ENCODE data around the gene SLIT1.

SLIT1 gene

DNA sequence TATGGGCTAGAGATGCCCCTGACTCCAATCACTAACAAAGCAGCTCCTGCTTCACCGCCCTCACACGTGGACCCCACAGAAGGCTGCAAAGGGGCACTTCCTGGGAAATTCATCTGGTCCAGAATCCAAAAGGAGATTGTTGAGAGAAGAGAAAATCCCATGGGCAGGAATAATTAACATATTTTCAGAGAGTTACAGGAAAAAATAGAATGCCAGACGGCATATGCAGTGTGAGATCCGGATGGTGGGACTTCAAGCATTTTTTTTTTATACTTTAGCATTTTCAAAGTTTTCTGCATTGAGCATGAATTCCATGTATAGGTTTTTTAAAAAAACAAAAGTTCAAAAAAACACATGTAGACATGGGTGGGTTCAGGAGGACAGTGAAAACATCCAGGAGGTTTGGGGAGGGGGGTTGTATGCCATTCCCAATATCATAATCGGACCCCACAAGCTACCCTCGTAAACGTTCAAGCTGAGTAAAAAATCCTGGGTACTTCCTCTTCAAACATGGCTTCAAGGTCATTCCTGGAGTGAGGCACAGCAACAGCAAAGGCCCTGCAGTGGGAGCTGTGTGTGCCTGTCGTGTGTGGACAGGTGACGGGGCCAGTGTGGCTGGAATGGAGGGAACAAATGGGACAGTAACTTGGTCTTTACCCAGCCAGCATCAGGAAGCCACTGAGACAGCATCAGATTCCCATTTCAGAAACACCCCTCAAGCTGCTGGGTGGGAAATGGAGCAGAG, 128.1 kb downstream of the SLIT1 start:
- H3K18ac ChIP-seq (ENCODE audit: low read depth in 1 of 2, low read length in 2 of 2): no peak overlapping the region
- no peak overlapping the region for H2BK15ac ChIP-seq (ENCODE audit: low read depth, poor library complexity, severe bottlenecking)
- no peaks in the 10 kb centered on the region for H3K36me3 ChIP-seq (ENCODE audit: control insufficient read depth in 1 of 2, insufficient read depth in 2 of 2, low read depth in 1 of 2, low read length in 2 of 2)
- 87% methylated on average over 6 of the region's 9 CpGs for WGBS
- H3K4me1 ChIP-seq (ENCODE audit: control insufficient read depth, insufficient read depth, low read depth, low read length): peaks cover 2% of the 10 kb centered on the region
- H3K4me2 ChIP-seq (ENCODE audit: low read length, poor library complexity, severe bottlenecking): no peak overlapping the region
- H3K27ac ChIP-seq (ENCODE audit: low read length, poor library complexity, severe bottlenecking): no peak overlapping the region
- H2BK5ac ChIP-seq (ENCODE audit: low read depth, low read length, poor library complexity, severe bottlenecking): no peak overlapping the region
- H2AFZ ChIP-seq (ENCODE audit: low read depth, low read length): no peak overlapping the region
- H3K4ac ChIP-seq (ENCODE audit: low read depth in 1 of 2, low read length in 2 of 2): no peak overlapping the region
- no peaks in the 10 kb centered on the region for H3K9me3 ChIP-seq (ENCODE audit: control insufficient read depth, low read length)
- H3K9ac ChIP-seq (ENCODE audit: low read length): no peak overlapping the region
- no peak overlapping the region for H3K4me3 ChIP-seq (ENCODE audit: insufficient read depth in 1 of 2, low read depth in 1 of 2, low read length in 2 of 2)
- no peak overlapping the region for H4K8ac ChIP-seq (ENCODE audit: low read length)
- H3K79me1 ChIP-seq (replicated peaks; ENCODE audit: low read length, poor library complexity, severe bottlenecking): no peaks in the 10 kb centered on the region
- no peak for DNase-seq
- peaks cover 43 to 51% of the 10 kb centered on the region in 2 experiments for H3K27me3 ChIP-seq (ENCODE audit: control insufficient read depth in 1 of 2, insufficient read depth in 1 of 2, low read length in 2 of 2)
- no peak overlapping the region for H2BK12ac ChIP-seq (ENCODE audit: low read length in 2 of 2)
- no peak overlapping the region for H2BK120ac ChIP-seq (ENCODE audit: low read depth, low read length)
- H2AK5ac ChIP-seq (ENCODE audit: low read length, severe bottlenecking): no peak overlapping the region
- no peak overlapping the region for H3K23ac ChIP-seq (ENCODE audit: low read length in 2 of 2)
- H4K91ac ChIP-seq (ENCODE audit: low read length): no peak overlapping the region
- H3K14ac ChIP-seq (ENCODE audit: low read length in 2 of 2): no peak overlapping the region

DNA sequence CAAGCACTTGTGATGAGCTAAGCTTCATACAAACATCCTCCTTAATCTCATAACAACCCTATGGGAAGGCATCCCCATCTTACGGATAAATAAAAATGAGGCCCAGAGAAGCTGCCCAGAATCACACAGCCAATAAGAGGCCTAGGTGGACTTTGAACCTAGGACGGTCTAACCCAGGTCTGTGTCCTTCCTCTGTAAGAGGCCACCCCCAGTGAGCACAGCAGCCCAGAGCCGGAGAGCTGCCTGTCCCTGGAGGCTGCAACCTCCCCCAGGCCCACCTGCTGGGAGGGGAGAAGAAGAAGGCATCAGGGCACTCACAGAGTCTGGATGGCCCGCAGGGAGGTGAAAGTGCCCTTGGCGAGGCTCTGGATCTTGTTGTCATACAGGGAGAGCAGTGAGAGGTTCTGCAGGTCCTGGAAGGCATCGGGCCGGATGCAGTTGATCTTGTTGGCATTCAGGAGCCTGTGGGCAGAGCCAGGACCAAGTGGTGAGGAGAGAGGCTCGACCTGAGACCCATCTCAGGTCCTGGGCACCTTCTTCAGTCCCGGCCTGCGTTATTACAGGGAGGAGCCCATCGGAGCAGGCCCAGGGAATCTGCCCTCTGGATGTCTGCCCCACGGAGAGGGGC, 129.6 kb downstream of the SLIT1 start:
- Histone ChIP-seq H3K14ac (ENCODE audit: low read length in 2 of 2) (no peak overlapping the region), H2BK12ac (ENCODE audit: low read length in 2 of 2) (no peak overlapping the region), H3K4me2 (ENCODE audit: low read length, poor library complexity, severe bottlenecking) (no peak overlapping the region), H3K4ac (ENCODE audit: low read depth in 1 of 2, low read length in 2 of 2) (no peak overlapping the region), H3K27ac (ENCODE audit: low read length, poor library complexity, severe bottlenecking) (no peak overlapping the region), H3K23ac (ENCODE audit: low read length in 2 of 2) (no peak overlapping the region), H2AFZ (ENCODE audit: low read depth, low read length) (no peak overlapping the region), H2BK120ac (ENCODE audit: low read depth, low read length) (no peak overlapping the region), H3K9ac (ENCODE audit: low read length) (no peak overlapping the region), H3K18ac (ENCODE audit: low read depth in 1 of 2, low read length in 2 of 2) (no peak overlapping the region), H2BK5ac (ENCODE audit: low read depth, low read length, poor library complexity, severe bottlenecking) (no peak overlapping the region), H3K27me3 (ENCODE audit: control insufficient read depth in 1 of 2, insufficient read depth in 1 of 2, low read length in 2 of 2) (peaks cover 36 to 41% of the 10 kb centered on the region in 2 experiments), H2BK15ac (ENCODE audit: low read depth, poor library complexity, severe bottlenecking) (no peak overlapping the region), H3K4me1 (ENCODE audit: control insufficient read depth, insufficient read depth, low read depth, low read length) (peaks cover 2% of the 10 kb centered on the region), H3K9me3 (ENCODE audit: control insufficient read depth, low read length) (no peaks in the 10 kb centered on the region), H3K36me3 (ENCODE audit: control insufficient read depth in 1 of 2, insufficient read depth in 2 of 2, low read depth in 1 of 2, low read length in 2 of 2) (no peaks in the 10 kb centered on the region), H4K91ac (ENCODE audit: low read length) (no peak overlapping the region), H2AK5ac (ENCODE audit: low read length, severe bottlenecking) (no peak overlapping the region), H4K8ac (ENCODE audit: low read length) (no peak overlapping the region), H3K4me3 (ENCODE audit: insufficient read depth in 1 of 2, low read depth in 1 of 2, low read length in 2 of 2) (no peak overlapping the region), H3K79me1 (replicated peaks; ENCODE audit: low read length, poor library complexity, severe bottlenecking) (no peaks in the 10 kb centered on the region)
- no peak for DNase-seq
- WGBS: 82% methylated on average over 12 of the region's 12 CpGs

DNA sequence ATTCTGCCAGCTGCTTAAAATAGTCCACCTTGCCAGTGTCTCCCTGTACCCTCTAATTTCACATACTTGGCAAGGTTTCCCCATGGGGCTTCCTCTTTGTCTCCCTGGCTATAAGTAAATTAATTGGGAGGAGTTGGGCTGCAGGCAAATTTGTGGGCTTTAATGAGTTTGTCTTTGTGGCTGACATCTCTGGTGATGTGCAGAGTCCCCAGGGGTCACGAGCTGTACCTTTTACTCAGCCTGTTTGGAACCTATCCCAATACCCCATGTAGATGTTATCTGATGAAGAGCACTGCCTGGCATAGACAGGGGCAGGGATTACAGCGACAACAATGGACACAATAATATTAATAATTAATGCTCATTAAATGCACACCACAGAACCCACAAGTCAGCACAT, 132.5 kb downstream of the SLIT1 start:
- no peak overlapping the region for H2BK120ac ChIP-seq (ENCODE audit: low read depth, low read length)
- no peak overlapping the region for H3K14ac ChIP-seq (ENCODE audit: low read length in 2 of 2)
- H4K91ac ChIP-seq (ENCODE audit: low read length): no peak overlapping the region
- no peak overlapping the region for H4K8ac ChIP-seq (ENCODE audit: low read length)
- DNase-seq: no peak
- no peak overlapping the region for H2BK15ac ChIP-seq (ENCODE audit: low read depth, poor library complexity, severe bottlenecking)
- H3K27ac ChIP-seq (ENCODE audit: low read length, poor library complexity, severe bottlenecking): no peak overlapping the region
- H2BK5ac ChIP-seq (ENCODE audit: low read depth, low read length, poor library complexity, severe bottlenecking): no peak overlapping the region
- no peak overlapping the region for H2AK5ac ChIP-seq (ENCODE audit: low read length, severe bottlenecking)
- no peak overlapping the region for H3K4ac ChIP-seq (ENCODE audit: low read depth in 1 of 2, low read length in 2 of 2)
- H3K36me3 ChIP-seq (ENCODE audit: control insufficient read depth in 1 of 2, insufficient read depth in 2 of 2, low read depth in 1 of 2, low read length in 2 of 2): no peaks in the 10 kb centered on the region
- H3K23ac ChIP-seq (ENCODE audit: low read length in 2 of 2): no peak overlapping the region
- H3K79me1 ChIP-seq (replicated peaks; ENCODE audit: low read length, poor library complexity, severe bottlenecking): no peaks in the 10 kb centered on the region
- no peak overlapping the region for H3K4me3 ChIP-seq (ENCODE audit: insufficient read depth in 1 of 2, low read depth in 1 of 2, low read length in 2 of 2)
- no peaks in the 10 kb centered on the region for H3K4me1 ChIP-seq (ENCODE audit: control insufficient read depth, insufficient read depth, low read depth, low read length)
- 60% methylated on average over 1 of the region's 2 CpGs for WGBS
- no peak overlapping the region for H3K18ac ChIP-seq (ENCODE audit: low read depth in 1 of 2, low read length in 2 of 2)
- H2AFZ ChIP-seq (ENCODE audit: low read depth, low read length): no peak overlapping the region
- no peak overlapping the region for H3K4me2 ChIP-seq (ENCODE audit: low read length, poor library complexity, severe bottlenecking)
- H3K9me3 ChIP-seq (ENCODE audit: control insufficient read depth, low read length): no peaks in the 10 kb centered on the region
- no peak overlapping the region for H2BK12ac ChIP-seq (ENCODE audit: low read length in 2 of 2)
- H3K9ac ChIP-seq (ENCODE audit: low read length): no peak overlapping the region
- peaks cover 38 to 49% of the 10 kb centered on the region in 2 experiments for H3K27me3 ChIP-seq (ENCODE audit: control insufficient read depth in 1 of 2, insufficient read depth in 1 of 2, low read length in 2 of 2)

GRCh38 chr10:97050956-97051496, 134.7 kb downstream of the SLIT1 start:
- Histone ChIP-seq H2AFZ (ENCODE audit: low read depth, low read length) (no peak overlapping the region), H3K4me1 (ENCODE audit: control insufficient read depth, insufficient read depth, low read depth, low read length) (no peaks in the 10 kb centered on the region), H3K14ac (ENCODE audit: low read length in 2 of 2) (no peak overlapping the region), H2BK120ac (ENCODE audit: low read depth, low read length) (no peak overlapping the region), H3K9ac (ENCODE audit: low read length) (no peak overlapping the region), H3K27me3 (ENCODE audit: control insufficient read depth in 1 of 2, insufficient read depth in 1 of 2, low read length in 2 of 2) (peaks cover 28 to 42% of the 10 kb centered on the region in 2 experiments), H3K36me3 (ENCODE audit: control insufficient read depth in 1 of 2, insufficient read depth in 2 of 2, low read depth in 1 of 2, low read length in 2 of 2) (no peaks in the 10 kb centered on the region), H3K23ac (ENCODE audit: low read length in 2 of 2) (no peak overlapping the region), H3K4ac (ENCODE audit: low read depth in 1 of 2, low read length in 2 of 2) (no peak overlapping the region), H4K91ac (ENCODE audit: low read length) (no peak overlapping the region), H3K4me2 (ENCODE audit: low read length, poor library complexity, severe bottlenecking) (no peak overlapping the region), H3K27ac (ENCODE audit: low read length, poor library complexity, severe bottlenecking) (no peak overlapping the region), H2AK5ac (ENCODE audit: low read length, severe bottlenecking) (no peak overlapping the region), H3K18ac (ENCODE audit: low read depth in 1 of 2, low read length in 2 of 2) (no peak overlapping the region), H3K4me3 (ENCODE audit: insufficient read depth in 1 of 2, low read depth in 1 of 2, low read length in 2 of 2) (no peak overlapping the region), H3K9me3 (ENCODE audit: control insufficient read depth, low read length) (no peaks in the 10 kb centered on the region), H3K79me1 (replicated peaks; ENCODE audit: low read length, poor library complexity, severe bottlenecking) (no peaks in the 10 kb centered on the region), H2BK15ac (ENCODE audit: low read depth, poor library complexity, severe bottlenecking) (no peak overlapping the region), H2BK5ac (ENCODE audit: low read depth, low read length, poor library complexity, severe bottlenecking) (no peak overlapping the region), H2BK12ac (ENCODE audit: low read length in 2 of 2) (no peak overlapping the region), H4K8ac (ENCODE audit: low read length) (no peak overlapping the region)
- DNase-seq: no peak
- 80% methylated on average over 4 of the region's 4 CpGs for WGBS

All from mesenchymal stem cell (in vitro differentiated cells and primary cell).